ENCODE results near the gene SLC6A19.

- TF ChIP-seq CTCF (IDR thresholded peaks at IDR 0.05) (no peak), POLR2A (IDR thresholded peaks at IDR 0.05) (no peak), EP300 (IDR thresholded peaks at IDR 0.05) (no peak)
Observed at GRCh38 chr5:1259806-1260480, 58.5 kb downstream of the SLC6A19 start.

All from tibial nerve (tissue), 4 donors.